Stimulated activated CD4-positive, alpha-beta T cell treated with anti-CD3 and anti-CD28 coated beads, Interleukin-4, amount 100 ng/mL, for 48 hours (primary cell): Measurements from ENCODE around the gene TOR1AIP1.
"Not testable (repeated sequence)": the region's sequence is repeated elsewhere in the genome, so short reads cannot be mapped to it uniquely, and the experiment has no call there.

Experiments
- DNase-seq, 2 donors: peaks; one replicate each; pipeline ENCODE4 v3.0.0-alpha.2; 2020; ENCODE audit warnings: low read depth in 2 of 2

Gene TOR1AIP1

GRCh38 chr1:179882253-179883039, at the start of gene TOR1AIP1:
TSS of gene TOR1AIP1 (plus strand) at chr1:179882285. CDS start at chr1:179882503, 218 bp downstream.
- DNase-seq, result peak; percentile 93 to 96

GRCh38 chr1:179836686-179837445, 45.2 kb upstream of the TOR1AIP1 start:
- not testable (repeated sequence) for DNase-seq

GRCh38 chr1:179840107-179840506, 42.0 kb upstream of the TOR1AIP1 start:
- no peak for DNase-seq

GRCh38 chr1:179848233-179848632, 33.9 kb upstream of the TOR1AIP1 start:
- DNase-seq, result no peak

GRCh38 chr1:179853102-179853501, 29.0 kb upstream of the TOR1AIP1 start:
- no peak for DNase-seq

GRCh38 chr1:179855831-179856230, 26.3 kb upstream of the TOR1AIP1 start:
- DNase-seq, result not testable (repeated sequence)

GRCh38 chr1:179856296-179856695, 25.8 kb upstream of the TOR1AIP1 start:
- DNase-seq, result no peak

GRCh38 chr1:179857009-179857408, 25.1 kb upstream of the TOR1AIP1 start:
- no peak for DNase-seq

GRCh38 chr1:179860652-179861051, 21.4 kb upstream of the TOR1AIP1 start:
- DNase-seq, result no peak

GRCh38 chr1:179865377-179865776, 16.7 kb upstream of the TOR1AIP1 start:
- no peak for DNase-seq

GRCh38 chr1:179866616-179867015, 15.5 kb upstream of the TOR1AIP1 start:
- DNase-seq, result no peak

GRCh38 chr1:179867493-179868330, 14.4 kb upstream of the TOR1AIP1 start:
- peak in 1 of 2 donors; percentile 25 for DNase-seq

GRCh38 chr1:179870870-179871269, 11.2 kb upstream of the TOR1AIP1 start:
- DNase-seq, result no peak

GRCh38 chr1:179871940-179872339, 10.1 kb upstream of the TOR1AIP1 start:
- DNase-seq, result no peak

GRCh38 chr1:179872558-179872957, 9.5 kb upstream of the TOR1AIP1 start:
- no peak for DNase-seq

- DNase-seq, result no peak
These were observed 8.6 kb upstream of the TOR1AIP1 start for GRCh38 chr1:179873438-179873851.

GRCh38 chr1:179875596-179876299, 6.3 kb upstream of the TOR1AIP1 start:
- DNase-seq, result no peak

GRCh38 chr1:179876300-179876715, 5.8 kb upstream of the TOR1AIP1 start:
- no peak for DNase-seq

- peak; percentile 82 to 85 for DNase-seq
These were observed 4.4 kb upstream of the TOR1AIP1 start, which contains the start of gene TOR1AIP2 for GRCh38 chr1:179877586-179878265. TSS of gene TOR1AIP2 (minus strand) at chr1:179877803. CDS start at chr1:179852665, 25,138 bp downstream.

GRCh38 chr1:179879797-179880196, 2.3 kb upstream of the TOR1AIP1 start:
- no peak for DNase-seq
